GDM1 (cell line): ENCODE measurements around the gene DTX4.

Experiments used
- DNase-seq: peaks from one replicate; lab custom pipeline; 2025; lab: John Stamatoyannopoulos, UW

Gene DTX4

GRCh38 chr11:59219836-59220235 is 47.9 kb downstream of the DTX4 start:
- no peak for DNase-seq

DNA sequence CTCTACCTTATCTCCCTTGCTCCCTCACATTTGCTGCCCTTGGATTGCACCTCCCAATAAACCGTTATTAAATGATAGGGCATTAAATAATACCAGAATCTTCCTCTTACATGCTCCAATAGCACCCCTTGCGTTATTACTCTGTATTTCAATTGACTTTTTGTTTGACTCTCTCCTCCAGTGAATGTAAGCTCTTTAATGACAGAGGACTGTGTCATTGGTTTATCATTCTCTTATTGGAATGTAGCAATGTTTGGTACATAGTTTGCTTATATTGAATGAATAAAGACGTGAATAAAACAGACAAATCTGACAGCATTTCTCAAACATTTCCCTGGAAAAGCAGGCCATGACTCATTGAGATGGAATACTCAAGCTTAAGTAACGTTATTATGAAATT is 49.5 kb downstream of the DTX4 start:
- DNase-seq, result no peak

- DNase-seq, result peak; percentile 38
Measured at GRCh38 chr11:59222464-59223060, 50.6 kb downstream of the DTX4 start.

DNA sequence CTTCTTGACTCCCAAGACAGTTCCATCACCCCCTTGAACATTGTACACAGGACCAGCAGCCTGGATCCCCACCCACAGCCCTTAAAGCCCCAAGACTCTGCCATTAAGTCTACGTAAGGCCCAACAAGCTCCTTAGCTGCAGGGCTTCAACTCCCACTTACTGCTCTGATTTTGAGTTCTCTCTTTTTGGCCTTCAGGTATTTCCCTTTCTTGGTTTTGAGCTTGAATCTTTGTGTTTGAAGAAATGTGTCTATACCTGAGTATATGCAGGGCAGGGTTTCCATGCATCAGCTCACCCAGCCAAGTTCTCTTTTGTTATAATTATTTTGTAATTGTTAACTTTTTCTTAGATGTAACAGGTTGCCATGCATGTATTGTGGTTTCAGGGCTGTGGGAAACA is 51.2 kb downstream of the DTX4 start:
- DNase-seq, result no peak

- DNase-seq, result no peak
Measured at GRCh38 chr11:59223611-59224010, 51.7 kb downstream of the DTX4 start.

DNA sequence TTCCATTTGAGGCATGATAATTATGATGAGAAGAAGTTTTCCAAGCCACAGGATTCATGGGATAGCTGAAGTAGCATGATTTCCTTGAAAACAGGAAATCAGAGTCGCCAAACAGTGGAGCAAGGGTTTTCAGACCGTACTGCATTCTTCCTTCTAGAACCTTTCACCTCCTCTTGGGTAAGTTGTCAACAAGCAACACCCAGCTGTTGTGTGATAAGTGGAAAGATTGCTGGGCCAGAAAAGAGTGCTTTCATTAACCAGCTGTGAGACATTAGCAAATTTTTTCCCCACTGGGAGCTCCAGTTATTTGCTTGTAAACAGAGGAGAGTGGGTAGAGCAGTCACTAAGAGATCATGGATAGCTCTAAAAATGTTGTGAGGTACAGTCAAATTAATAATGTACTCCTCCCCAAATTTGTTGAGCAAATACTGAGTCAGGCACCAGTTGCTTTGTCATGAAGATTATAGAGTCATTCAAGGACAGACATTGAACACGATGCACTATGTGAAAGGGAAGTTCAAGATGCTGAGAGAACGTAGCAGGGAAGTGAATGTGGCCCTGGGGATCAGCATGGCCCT is 52.5 kb downstream of the DTX4 start:
- no peak for DNase-seq

GRCh38 chr11:59225017-59225416 is 53.1 kb downstream of the DTX4 start:
- DNase-seq, result no peak

DNA sequence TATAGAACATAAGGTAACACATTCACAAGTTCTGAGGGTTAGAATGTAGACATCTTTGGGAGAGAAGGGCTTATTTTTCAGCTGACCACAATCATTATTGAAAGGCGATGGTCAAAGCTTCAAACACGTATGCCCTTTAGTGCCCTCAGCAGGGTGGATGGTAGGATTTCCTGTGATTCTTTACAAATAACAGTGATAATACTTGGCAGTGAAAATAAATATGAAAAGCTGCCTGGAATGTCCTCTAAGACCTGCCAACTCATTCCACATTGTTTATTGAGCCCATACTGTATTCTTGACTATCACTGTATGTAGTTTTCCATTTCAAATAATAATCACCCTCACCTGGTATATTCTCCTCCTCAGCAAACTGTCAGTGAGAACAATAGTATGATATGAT is 54.5 kb downstream of the DTX4 start:
- no peak for DNase-seq

GRCh38 chr11:59240322-59240721 is 68.4 kb downstream of the DTX4 start:
- DNase-seq, result no peak

- no peak for DNase-seq
Measured at GRCh38 chr11:59243633-59244032, 71.7 kb downstream of the DTX4 start.

GRCh38 chr11:59247531-59248227 is 75.7 kb downstream of the DTX4 start:
- peak; percentile 5 for DNase-seq

DNA sequence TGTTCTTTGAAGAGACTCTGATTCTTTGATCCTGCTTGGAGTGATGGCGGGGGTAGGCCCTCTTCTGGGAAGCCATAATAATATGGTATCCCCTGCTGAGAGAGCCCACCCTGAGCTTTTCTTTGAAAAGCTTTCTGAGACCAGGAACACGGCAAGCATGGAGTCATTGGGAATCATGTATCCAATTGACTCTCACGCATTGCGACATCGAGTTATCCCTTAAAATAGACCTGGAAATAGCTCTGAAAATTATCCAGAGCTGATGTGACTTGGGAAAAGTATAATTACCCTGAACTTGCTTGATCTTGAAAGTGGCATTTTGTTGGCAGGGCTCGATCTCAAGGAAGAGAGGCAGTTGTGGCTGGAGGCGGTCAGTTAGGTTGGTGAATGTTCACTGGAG is 77.6 kb downstream of the DTX4 start:
- DNase-seq, result no peak

DNA sequence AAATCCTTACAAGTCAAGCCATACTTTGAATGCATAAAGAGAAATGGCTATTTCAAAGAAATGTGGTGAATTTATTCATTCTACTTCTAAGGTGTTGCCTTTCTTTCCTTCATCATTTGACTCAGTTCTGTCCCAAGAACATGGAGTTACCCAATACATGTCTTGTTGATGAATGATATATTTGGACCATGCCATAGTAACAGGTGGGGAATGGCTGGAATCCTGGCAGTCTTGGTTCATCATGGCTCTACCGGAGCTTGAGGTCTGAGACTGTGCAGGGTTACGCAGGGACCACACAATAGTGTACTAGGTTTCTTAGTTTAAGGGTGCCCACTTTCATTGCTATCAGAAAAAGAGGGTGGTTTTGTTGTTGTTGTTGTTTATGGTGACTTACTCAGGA is 81.1 kb downstream of the DTX4 start:
- DNase-seq, result no peak

- DNase-seq, result no peak
Measured at GRCh38 chr11:59254286-59254685, 82.4 kb downstream of the DTX4 start.

GRCh38 chr11:59255281-59255680 is 83.3 kb downstream of the DTX4 start:
- no peak for DNase-seq
